HepG2 (cell line): ENCODE results near the gene NKX1-1. TPM values are rescaled to one million over a fixed set of nuclear protein-coding genes. Genes with fewer than 3 reads are reported as not detected.

Experiments
- ATAC-seq: fragments of 200-7000 bp; cut with Tn5 transposase; 3 replicates; pipeline ENCODE4 v1.9.1; 2020; ENCODE audit warnings: mild to moderate bottlenecking, moderate library complexity
- BruUV-seq: library from RNA; stranded (reverse); fragments of 400-500 nt; replicated peaks from 2 replicates; lab custom pipeline; 2021; lab: Mats Ljungman, UMichigan
- CTCF ChIA-PET: fragments of 300-600 bp; formaldehyde crosslinking; extraction: SDS; loops from one replicate; lab custom pipeline; 2021; ENCODE audit warnings: low total read pairs, inconsistent platforms, low intra/inter-chr PET ratio; lab: Yijun Ruan, JAX
- POLR2A ChIA-PET: fragments of 350-600 bp; sonication (Branson Sonifier 250); formaldehyde crosslinking; loops from one replicate; lab custom pipeline; 2020; ENCODE audit warnings: antibody characterized with exemption, inconsistent platforms; lab: Yijun Ruan, JAX
- DNase-seq: peaks from one replicate; pipeline ENCODE4 v3.0.0-alpha.2; 2015; ENCODE audit warnings: low spot score
- FAIRE-seq: peaks from 3 replicates; lab custom pipeline; 2011; peaks lifted over from hg19 to GRCh38; lab: Jason Lieb, UNC
- H2AFZ ChIP-seq: one replicate; pipeline ENCODE4 v1.6.1; 2011; ENCODE audit warnings: low read length, inconsistent platforms
- H3K27ac ChIP-seq: fragments of 300-600 bp; 3 replicates; pipeline ENCODE4 v1.8.0; 2011; ENCODE audit warnings: mixed run types, mild to moderate bottlenecking, mixed read lengths, low read length, inconsistent platforms; ENCODE audit not compliant: insufficient read depth; ENCODE audit errors: extremely low read length
- H3K27me3 ChIP-seq, 2 experiments: fragments of 200-600 bp in 1 of 2; 2 replicates in 1 of 2; 3 replicates in 1 of 2; pipeline versions ENCODE4 v1.6.0 to v1.8.0; 2011; ENCODE audit warnings: low read length in 2 of 2, mild to moderate bottlenecking in 2 of 2, moderate library complexity in 2 of 2, inconsistent platforms in 1 of 2; ENCODE audit not compliant: insufficient read depth in 2 of 2, control insufficient read depth in 1 of 2
- H3K36me3 ChIP-seq, 2 experiments: fragments of 200-600 bp in 1 of 2; replicated peaks in 1 of 2; 2 replicates in 1 of 2; 3 replicates in 1 of 2; pipeline versions ENCODE4 v1.5.1 to v1.8.0; 2011; ENCODE audit warnings: low read length in 2 of 2, inconsistent platforms in 1 of 2; ENCODE audit not compliant: insufficient read depth in 2 of 2, control insufficient read depth in 1 of 2
- H3K4me1 ChIP-seq: 2 replicates; pipeline ENCODE4 v1.5.1; 2012; ENCODE audit warnings: low read length, inconsistent platforms; ENCODE audit not compliant: insufficient read depth
- H3K4me2 ChIP-seq: 2 replicates; pipeline ENCODE4 v1.6.0; 2011; ENCODE audit warnings: low read depth, low read length, inconsistent platforms
- H3K4me3 ChIP-seq, 3 experiments: fragments of 200-600 bp in 1 of 3; sonication (generic), shearing (Covaris generic) in 1 of 3; replicated peaks in 1 of 3; 2 replicates each; pipeline ENCODE4 v1.5.1; 2011 to 2016; ENCODE audit warnings: low read length in 3 of 3, inconsistent platforms in 2 of 3, low read depth in 2 of 3, mild to moderate bottlenecking in 2 of 3, control low read depth in 1 of 3, mixed read lengths in 1 of 3; ENCODE audit not compliant: insufficient read depth in 1 of 3
- H3K79me2 ChIP-seq: one replicate; pipeline ENCODE4 v1.6.1; 2011; ENCODE audit warnings: low read length, inconsistent platforms; ENCODE audit not compliant: insufficient read depth
- H3K9ac ChIP-seq: 2 replicates; pipeline ENCODE4 v1.6.0; 2011; ENCODE audit warnings: mild to moderate bottlenecking, low read depth, low read length, inconsistent platforms; ENCODE audit not compliant: insufficient read depth
- H3K9me3 ChIP-seq: 2 replicates; pipeline ENCODE4 v1.5.1; 2012; ENCODE audit warnings: mild to moderate bottlenecking, low read length
- H4K20me1 ChIP-seq: 2 replicates; pipeline ENCODE4 v1.6.0; 2011; ENCODE audit warnings: inconsistent platforms, mild to moderate bottlenecking, low read length, moderate library complexity; ENCODE audit not compliant: insufficient read depth
- DDIT3 ChIP-seq: sonication (generic); formaldehyde crosslinking; IDR thresholded peaks from 2 replicates; pipeline ENCODE4 v1.4.0; 2020; ENCODE audit warnings: mild to moderate bottlenecking, missing genetic modification reagents
- GABPA ChIP-seq, 2 experiments: IDR thresholded peaks; 2 replicates each; pipeline ENCODE4 v1.6.1; 2011 to 2016; ENCODE audit warnings: low read depth in 2 of 2, low read length in 1 of 2, missing biosample characterization in 1 of 2, missing genetic modification characterization in 1 of 2
- HOXA7 ChIP-seq: sonication (generic); formaldehyde crosslinking; IDR thresholded peaks from 2 replicates; pipeline ENCODE4 v1.8.1; 2022; ENCODE audit warnings: mild to moderate bottlenecking, missing genetic modification reagents, moderate library complexity
- IKZF1 ChIP-seq: fragments of 450-650 bp; IDR thresholded peaks from 2 replicates; pipeline ENCODE4 v1.7.1; 2016
- KDM4B ChIP-seq: sonication (generic); formaldehyde crosslinking; IDR thresholded peaks from 2 replicates; pipeline ENCODE4 v1.4.0; 2020; ENCODE audit warnings: missing genetic modification reagents
- MLX ChIP-seq: IDR thresholded peaks from 2 replicates; pipeline ENCODE4 v1.6.1; 2016
- PPARG ChIP-seq: conservative IDR thresholded peaks from 2 replicates; pipeline ENCODE4 v1.6.1; 2016; ENCODE audit warnings: missing biosample characterization, missing genetic modification reagents
- RBM39 ChIP-seq: fragments of 200-400 bp; formaldehyde crosslinking; IDR thresholded peaks from one replicate; pipeline ENCODE4 v1.6.1; 2018; ENCODE audit warnings: antibody characterized with exemption, mild to moderate bottlenecking, low read depth, low read length; ENCODE audit not compliant: poor library complexity, severe bottlenecking
- REPIN1 ChIP-seq: sonication (generic); formaldehyde crosslinking; IDR thresholded peaks from 2 replicates; pipeline ENCODE4 v1.8.0; 2022; ENCODE audit warnings: missing genetic modification reagents, low read depth, mild to moderate bottlenecking, borderline replicate concordance
- RORA ChIP-seq: sonication (generic); formaldehyde crosslinking; IDR thresholded peaks from 2 replicates; pipeline ENCODE4 v1.5.0; 2020; ENCODE audit warnings: mild to moderate bottlenecking, missing genetic modification reagents, moderate library complexity
- TFDP1 ChIP-seq: IDR thresholded peaks from 2 replicates; pipeline ENCODE4 v1.6.1; 2016; ENCODE audit warnings: missing compliant biosample characterization, missing genetic modification reagents, borderline replicate concordance
- ZNF10 ChIP-seq: sonication (generic); formaldehyde crosslinking; IDR thresholded peaks from 2 replicates; pipeline ENCODE4 v1.4.0; 2020; ENCODE audit warnings: mild to moderate bottlenecking, low read depth, missing genetic modification reagents, borderline replicate concordance
- ZNF124 ChIP-seq: sonication (generic); formaldehyde crosslinking; IDR thresholded peaks from 2 replicates; pipeline ENCODE4 v1.4.0; 2020; ENCODE audit warnings: missing genetic modification reagents
- ZNF264 ChIP-seq: sonication (generic); formaldehyde crosslinking; IDR thresholded peaks from 2 replicates; pipeline ENCODE4 v1.4.0; 2020; ENCODE audit warnings: missing genetic modification reagents
- ZNF430 ChIP-seq: sonication (generic); formaldehyde crosslinking; IDR thresholded peaks from 2 replicates; pipeline ENCODE4 v1.9.0; 2021; ENCODE audit warnings: mild to moderate bottlenecking, missing genetic modification reagents
- ZNF431 ChIP-seq: sonication (generic); formaldehyde crosslinking; IDR thresholded peaks from 2 replicates; pipeline ENCODE4 v1.9.0; 2022; ENCODE audit warnings: missing genetic modification reagents, low read depth, mild to moderate bottlenecking, borderline replicate concordance
- ZNF616 ChIP-seq: sonication (generic); formaldehyde crosslinking; IDR thresholded peaks from 2 replicates; pipeline ENCODE4 v1.5.0; 2020; ENCODE audit warnings: low read depth, mild to moderate bottlenecking, missing genetic modification reagents
- WGBS: methylation state at CpG from one replicate; pipeline ENCODE4 v1.1.6; 2017; ENCODE audit warnings: low lambda C conversion rate; 5-methylcytosine and 5-hydroxymethylcytosine counted together
- in situ Hi-C: cut with HindIII; loops from 2 replicates; pipeline ENCODE4 v1.10.0; 2017; ENCODE audit warnings: low pct_unique_long_range_greater_than_20kb; ENCODE audit not compliant: extremely low pct_ligation_motif_present
- intact Hi-C: fragments of 100-400 bp; cut with micrococcal nuclease; formaldehyde crosslinking; loops from one replicate; pipeline ENCODE4 v1.10.0; 2022; ENCODE audit not compliant: unreplicated experiment
- polyA plus RNA-seq, 8 experiments: library from polyadenylated mRNA; depleted of rRNA in 3 of 8; stranded (reverse) in 7 of 8; unstranded in 1 of 8; fragments of >200 nt; fragmentation: Illumina TruSeq in 4 of 8; extraction: Trizol in 4 of 8; gene quantifications; 2 replicates each; pipeline versions ENCODE4 v1.2.1 to v1.2.3, GENCODE V29; 2011 to 2016; ENCODE audit warnings: low read depth in 4 of 8, missing spikeins in 1 of 8, mixed read lengths in 1 of 8; ENCODE audit not compliant: insufficient read depth in 1 of 8
- total RNA-seq, 5 experiments: library from RNA; depleted of rRNA; stranded (reverse); fragments of >200 nt; fragmentation: Illumina TruSeq; extraction: Trizol; gene quantifications; 2 replicates each; pipeline ENCODE4 v1.2.3, GENCODE V29; 2016; ENCODE audit warnings: low read depth in 1 of 5

The NKX1-1 gene
- total and polyA plus RNA-seq, 2 of the 13 experiments (the other 11 are each of a cell fraction or from before 2014, with no cell fraction given) = not detected

GRCh38 chr4:1404573-1405253 is 1.5 kb downstream of the NKX1-1 start:
- Histone ChIP-seq H3K4me2 (no peak overlapping the region), H3K9me3 (no peaks in the 10 kb centered on the region), H2AFZ (no peak overlapping the region), H3K9ac (no peak overlapping the region), H3K4me1 (no peaks in the 10 kb centered on the region), H3K27me3 (peaks cover 4 to 26% of the 10 kb centered on the region in 2 experiments), H3K4me3 (no peak overlapping the region), H3K27ac (no peak overlapping the region), H4K20me1 (no peaks in the 10 kb centered on the region), H3K79me2 (no peaks in the 10 kb centered on the region), H3K36me3 (no peaks in the 10 kb centered on the region)
- TF ChIP-seq ZNF431 (CRISPR knock-in tag) (no peak), ZNF124 (CRISPR knock-in tag) (no peak), ZNF430 (CRISPR knock-in tag) (no peak), MLX (no peak), HOXA7 (no peak), RBM39 (no peak), IKZF1 (no peak), KDM4B (CRISPR knock-in tag) (no peak), ZNF10 (CRISPR knock-in tag) (no peak), TFDP1 (CRISPR knock-in tag) (no peak), REPIN1 (CRISPR knock-in tag) (no peak), ZNF616 (CRISPR knock-in tag) (no peak), DDIT3 (CRISPR knock-in tag) (no peak), GABPA (IDR thresholded peaks at IDR 0.05; ENCODE audit: low read depth, low read length) (no peak), GABPA (CRISPR knock-in tag; IDR thresholded peaks at IDR 0.05; ENCODE audit: low read depth) (no peak), ZNF264 (no peak), PPARG (CRISPR knock-in tag) (no peak), RORA (CRISPR knock-in tag) (no peak)
- in situ Hi-C loops (no loop called here), intact Hi-C loops (no loop called here)
- ATAC-seq (no peak), FAIRE-seq (no peak), DNase-seq (no peak)
- no TSS peak for BruUV-seq
- POLR2A ChIA-PET = no interaction called here
- WGBS = 71% methylated on average over 15 of the region's 54 CpGs
- CTCF ChIA-PET = no interaction called here
